GM12878 (cell line): Measurements from ENCODE around the gene CDON. TPM values are rescaled to one million over a fixed set of nuclear protein-coding genes. Genes with fewer than 3 reads are reported as not detected.

Experiments used
- ATAC-seq: fragments of 200-7000 bp; cut with Tn5 transposase; 3 replicates; pipeline ENCODE4 v1.9.1; 2020; ENCODE audit warnings: mild to moderate bottlenecking, moderate library complexity
- BruUV-seq: library from RNA; stranded (reverse); fragments of 400-500 nt; replicated peaks from 2 replicates; lab custom pipeline; 2021; lab: Mats Ljungman, UMichigan
- CTCF ChIA-PET: fragments of 300-600 bp; sonication (Branson Sonifier 250); formaldehyde crosslinking; extraction: SDS; loops from one replicate; lab custom pipeline; 2021; ENCODE audit warnings: inconsistent platforms; lab: Yijun Ruan, JAX
- POLR2A ChIA-PET: fragments of 350-600 bp; formaldehyde crosslinking; extraction: SDS; loops from one replicate; lab custom pipeline; 2021; ENCODE audit warnings: inconsistent platforms; lab: Charles Lee
- RAD21 ChIA-PET: fragments of 300-600 bp; sonication (Branson Sonifier 250); formaldehyde crosslinking; loops from one replicate; lab custom pipeline; 2023; ENCODE audit warnings: antibody characterized with exemption; ENCODE audit not compliant: unreplicated experiment; lab: Charles Lee
- SMC1A ChIA-PET: fragments of 300-600 bp; sonication (Branson Sonifier 250); formaldehyde crosslinking; loops from one replicate; lab custom pipeline; 2023; ENCODE audit not compliant: unreplicated experiment, uncharacterized antibody; lab: Charles Lee
- DNase-seq: peaks from one replicate; pipeline ENCODE4 v3.0.0-alpha.2; 2011; ENCODE audit warnings: low read depth, low spot score
- FAIRE-seq: peaks from 3 replicates; lab custom pipeline; 2011; peaks lifted over from hg19 to GRCh38; lab: Jason Lieb, UNC
- H2AFZ ChIP-seq: 2 replicates; pipeline ENCODE4 v1.6.0; 2011; ENCODE audit warnings: low read depth, low read length, control low read depth; ENCODE audit not compliant: control insufficient read depth
- H3K27ac ChIP-seq: 2 replicates; pipeline ENCODE4 v1.5.1; 2011; ENCODE audit warnings: control low read depth; ENCODE audit not compliant: control insufficient read depth, insufficient read depth
- H3K27me3 ChIP-seq, 2 experiments: replicated peaks in 1 of 2; 2 replicates each; pipeline versions ENCODE4 v1.6.0 to v1.6.1; 2011; ENCODE audit warnings: low read length in 1 of 2; ENCODE audit not compliant: control insufficient read depth in 2 of 2, insufficient read depth in 2 of 2
- H3K36me3 ChIP-seq, 2 experiments: 2 replicates each; pipeline ENCODE4 v1.5.1; 2011; ENCODE audit warnings: low read length in 1 of 2; ENCODE audit not compliant: control insufficient read depth in 2 of 2, insufficient read depth in 2 of 2
- H3K4me1 ChIP-seq: 2 replicates; pipeline ENCODE4 v1.6.1; 2011; ENCODE audit warnings: mild to moderate bottlenecking, low read length, moderate library complexity, mixed read lengths; ENCODE audit not compliant: control insufficient read depth, insufficient read depth
- H3K4me2 ChIP-seq: 2 replicates; pipeline ENCODE4 v1.6.0; 2011; ENCODE audit warnings: control low read depth; ENCODE audit not compliant: control insufficient read depth, insufficient read depth
- H3K4me3 ChIP-seq: fragments of 200-600 bp; sonication (generic); 2 replicates; pipeline ENCODE4 v1.5.1; 2016
- H3K79me2 ChIP-seq: 2 replicates; pipeline ENCODE4 v1.6.0; 2011; ENCODE audit warnings: low read length; ENCODE audit not compliant: control insufficient read depth, insufficient read depth
- H3K9ac ChIP-seq: 2 replicates; pipeline ENCODE4 v1.8.0; 2011; ENCODE audit warnings: low read length, control low read depth, mixed read lengths; ENCODE audit not compliant: control insufficient read depth, insufficient read depth
- H3K9me3 ChIP-seq: replicated peaks from 3 replicates; pipeline ENCODE4 v1.5.1; 2011; ENCODE audit warnings: mild to moderate bottlenecking, low read length; ENCODE audit not compliant: control insufficient read depth, insufficient read depth
- H4K20me1 ChIP-seq: 2 replicates; pipeline ENCODE4 v1.6.0; 2011; ENCODE audit not compliant: control insufficient read depth, insufficient read depth
- BACH1 ChIP-seq: fragments of 450-650 bp; IDR thresholded peaks from 2 replicates; pipeline ENCODE4 v1.6.1; 2017; ENCODE audit warnings: mild to moderate bottlenecking, borderline replicate concordance
- MYC ChIP-seq: IDR thresholded peaks from 2 replicates; pipeline ENCODE4 v1.6.1; 2011; ENCODE audit warnings: mild to moderate bottlenecking, low read length, moderate library complexity, inconsistent platforms; ENCODE audit not compliant: insufficient read depth, insufficient replicate concordance, insufficient read length, severe bottlenecking
- NR2F1 ChIP-seq: fragments of 450-650 bp; conservative IDR thresholded peaks from 2 replicates; pipeline ENCODE4 v1.6.1; 2017; ENCODE audit warnings: mild to moderate bottlenecking
- PML ChIP-seq: IDR thresholded peaks from 2 replicates; pipeline ENCODE4 v1.6.1; 2012; ENCODE audit warnings: low read length, inconsistent platforms
- RFX5 ChIP-seq: IDR thresholded peaks from 2 replicates; pipeline ENCODE4 v1.6.1; 2011; ENCODE audit warnings: low read depth, low read length, improper control_type of control experiment
- WGBS: methylation state at CpG from one replicate; pipeline ENCODE4 v1.1.6; 2016; ENCODE audit warnings: low lambda C conversion rate; ENCODE audit not compliant: insufficient replicate concordance, insufficient coverage; ENCODE audit errors: missing lambda C conversion rate; 5-methylcytosine and 5-hydroxymethylcytosine counted together
- in situ Hi-C: fragments of 300-500 bp; cut with MboI; formaldehyde crosslinking; loops from 9 replicates; pipeline ENCODE4 v1.14.3; 2018; ENCODE audit warnings: mixed read lengths
- intact Hi-C: fragments of 100-400 bp; cut with micrococcal nuclease; formaldehyde crosslinking; loops from one replicate; pipeline ENCODE4 v1.14.2; 2022; ENCODE audit not compliant: unreplicated experiment
- polyA plus RNA-seq, 11 experiments: library from polyadenylated mRNA; depleted of rRNA in 4 of 11; unstranded in 6 of 11; stranded (reverse) in 5 of 11; fragments of >200 nt; fragmentation: Nextera tagmentation in 4 of 11; fragmentation: Illumina TruSeq in 1 of 11; extraction: Ambion mirVana in 4 of 11; extraction: Trizol in 1 of 11; gene quantifications; 1 replicate in 1 of 11; 2 replicates in 10 of 11; pipeline versions ENCODE4 v1.2.1 to v1.2.3, GENCODE V29; 2011 to 2016; ENCODE audit warnings: inconsistent platforms in 2 of 11, missing spikeins in 2 of 11, low read depth in 1 of 11
- total RNA-seq, 4 experiments: library from RNA; depleted of rRNA in 3 of 4; stranded (reverse); fragments of >200 nt in 3 of 4; fragmentation: Illumina TruSeq in 1 of 4; extraction: Trizol in 1 of 4; gene quantifications; 2 replicates each; pipeline versions ENCODE4 v1.2.1 to v1.2.3, GENCODE V29; 2013 to 2021
- TF ChIP-seq, protein P1 (sequence below): fragments of 450-650 bp; IDR thresholded peaks from 2 replicates; pipeline ENCODE4 v1.6.1; 2017; ENCODE audit warnings: mild to moderate bottlenecking, moderate library complexity
- TF ChIP-seq, protein P2 (sequence below): fragments of 450-650 bp; IDR thresholded peaks from 2 replicates; pipeline ENCODE4 v1.6.1; 2014; ENCODE audit warnings: mild to moderate bottlenecking
- TF ChIP-seq, protein P3 (sequence below): IDR thresholded peaks from 2 replicates; pipeline ENCODE4 v1.6.1; 2012; ENCODE audit warnings: improper control_type of control experiment, low read depth, low read length; ENCODE audit not compliant: insufficient replicate concordance

CDON gene
- total and polyA plus RNA-seq, 10 of the 15 experiments (the other 5 are each of a cell fraction or from before 2014, with no cell fraction given), result 0.07 to 4.2 (median 0.36) TPM

DNA sequence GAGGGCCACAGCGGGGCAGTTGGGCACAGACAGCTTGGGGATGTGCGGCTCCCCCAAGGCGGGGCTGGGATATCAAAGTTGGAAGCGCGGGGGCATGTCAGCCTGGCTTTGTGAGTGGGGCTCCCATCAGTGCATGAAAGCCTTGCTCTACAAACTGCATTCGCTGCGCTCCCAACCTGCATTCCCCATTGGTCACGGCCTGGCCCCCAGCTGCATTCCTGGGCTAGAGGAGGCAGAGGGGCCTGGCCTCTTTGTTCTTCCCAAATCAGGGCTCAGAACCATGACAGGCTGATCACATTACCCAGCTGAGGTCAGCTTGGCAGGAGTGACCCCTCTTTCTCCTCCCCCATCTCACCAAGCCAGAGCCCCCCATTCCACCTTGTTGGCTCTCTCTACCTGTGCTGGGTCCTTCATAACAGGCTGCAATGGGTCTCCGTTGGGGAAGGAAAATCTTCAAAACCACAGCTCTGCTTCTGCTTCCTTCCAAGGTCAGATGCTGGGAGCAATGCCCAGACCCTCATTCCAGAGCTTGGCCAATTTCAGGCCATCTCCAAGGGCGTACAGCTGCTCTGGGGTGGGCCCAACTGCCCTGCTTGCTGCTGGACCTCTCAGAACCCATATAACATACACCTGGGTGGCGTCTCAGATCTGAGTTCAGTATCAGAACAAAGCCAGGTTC is 38.7 kb upstream of the CDON start:
- H3K4me2 ChIP-seq, result no peak overlapping the region
- H3K36me3 ChIP-seq, result no peaks in the 10 kb centered on the region
- in situ Hi-C loops (no loop called here), intact Hi-C loops (no loop called here)
- no peak overlapping the region for H3K27ac ChIP-seq
- H3K4me1 ChIP-seq, result peaks cover 10% of the 10 kb centered on the region
- H3K79me2 ChIP-seq, result no peaks in the 10 kb centered on the region
- no peak overlapping the region for H2AFZ ChIP-seq
- POLR2A ChIA-PET, result no interaction called here
- CTCF ChIA-PET, result interaction anchor here (0.6 kb wide), 1 partner anchor 11 kb away, joined by 3 read pairs; no protein-coding TSS in a partner anchor
- H3K27me3 ChIP-seq, result no peaks in the 10 kb centered on the region; a peak in 1 of 4 replicates
- SMC1A ChIA-PET, result no interaction called here
- no peak overlapping the region for H3K9ac ChIP-seq
- TF ChIP-seq, protein P1, sequence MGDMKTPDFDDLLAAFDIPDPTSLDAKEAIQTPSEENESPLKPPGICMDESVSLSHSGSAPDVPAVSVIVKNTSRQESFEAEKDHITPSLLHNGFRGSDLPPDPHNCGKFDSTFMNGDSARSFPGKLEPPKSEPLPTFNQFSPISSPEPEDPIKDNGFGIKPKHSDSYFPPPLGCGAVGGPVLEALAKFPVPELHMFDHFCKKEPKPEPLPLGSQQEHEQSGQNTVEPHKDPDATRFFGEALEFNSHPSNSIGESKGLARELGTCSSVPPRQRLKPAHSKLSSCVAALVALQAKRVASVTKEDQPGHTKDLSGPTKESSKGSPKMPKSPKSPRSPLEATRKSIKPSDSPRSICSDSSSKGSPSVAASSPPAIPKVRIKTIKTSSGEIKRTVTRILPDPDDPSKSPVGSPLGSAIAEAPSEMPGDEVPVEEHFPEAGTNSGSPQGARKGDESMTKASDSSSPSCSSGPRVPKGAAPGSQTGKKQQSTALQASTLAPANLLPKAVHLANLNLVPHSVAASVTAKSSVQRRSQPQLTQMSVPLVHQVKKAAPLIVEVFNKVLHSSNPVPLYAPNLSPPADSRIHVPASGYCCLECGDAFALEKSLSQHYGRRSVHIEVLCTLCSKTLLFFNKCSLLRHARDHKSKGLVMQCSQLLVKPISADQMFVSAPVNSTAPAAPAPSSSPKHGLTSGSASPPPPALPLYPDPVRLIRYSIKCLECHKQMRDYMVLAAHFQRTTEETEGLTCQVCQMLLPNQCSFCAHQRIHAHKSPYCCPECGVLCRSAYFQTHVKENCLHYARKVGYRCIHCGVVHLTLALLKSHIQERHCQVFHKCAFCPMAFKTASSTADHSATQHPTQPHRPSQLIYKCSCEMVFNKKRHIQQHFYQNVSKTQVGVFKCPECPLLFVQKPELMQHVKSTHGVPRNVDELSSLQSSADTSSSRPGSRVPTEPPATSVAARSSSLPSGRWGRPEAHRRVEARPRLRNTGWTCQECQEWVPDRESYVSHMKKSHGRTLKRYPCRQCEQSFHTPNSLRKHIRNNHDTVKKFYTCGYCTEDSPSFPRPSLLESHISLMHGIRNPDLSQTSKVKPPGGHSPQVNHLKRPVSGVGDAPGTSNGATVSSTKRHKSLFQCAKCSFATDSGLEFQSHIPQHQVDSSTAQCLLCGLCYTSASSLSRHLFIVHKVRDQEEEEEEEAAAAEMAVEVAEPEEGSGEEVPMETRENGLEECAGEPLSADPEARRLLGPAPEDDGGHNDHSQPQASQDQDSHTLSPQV, result no peak
- TF ChIP-seq NR2F1 (no peak), MYC (no peak), RFX5 (no peak), PML (no peak), BACH1 (no peak)
- TF ChIP-seq, protein P2, sequence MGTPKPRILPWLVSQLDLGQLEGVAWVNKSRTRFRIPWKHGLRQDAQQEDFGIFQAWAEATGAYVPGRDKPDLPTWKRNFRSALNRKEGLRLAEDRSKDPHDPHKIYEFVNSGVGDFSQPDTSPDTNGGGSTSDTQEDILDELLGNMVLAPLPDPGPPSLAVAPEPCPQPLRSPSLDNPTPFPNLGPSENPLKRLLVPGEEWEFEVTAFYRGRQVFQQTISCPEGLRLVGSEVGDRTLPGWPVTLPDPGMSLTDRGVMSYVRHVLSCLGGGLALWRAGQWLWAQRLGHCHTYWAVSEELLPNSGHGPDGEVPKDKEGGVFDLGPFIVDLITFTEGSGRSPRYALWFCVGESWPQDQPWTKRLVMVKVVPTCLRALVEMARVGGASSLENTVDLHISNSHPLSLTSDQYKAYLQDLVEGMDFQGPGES, result no peak
- TF ChIP-seq, protein P3, sequence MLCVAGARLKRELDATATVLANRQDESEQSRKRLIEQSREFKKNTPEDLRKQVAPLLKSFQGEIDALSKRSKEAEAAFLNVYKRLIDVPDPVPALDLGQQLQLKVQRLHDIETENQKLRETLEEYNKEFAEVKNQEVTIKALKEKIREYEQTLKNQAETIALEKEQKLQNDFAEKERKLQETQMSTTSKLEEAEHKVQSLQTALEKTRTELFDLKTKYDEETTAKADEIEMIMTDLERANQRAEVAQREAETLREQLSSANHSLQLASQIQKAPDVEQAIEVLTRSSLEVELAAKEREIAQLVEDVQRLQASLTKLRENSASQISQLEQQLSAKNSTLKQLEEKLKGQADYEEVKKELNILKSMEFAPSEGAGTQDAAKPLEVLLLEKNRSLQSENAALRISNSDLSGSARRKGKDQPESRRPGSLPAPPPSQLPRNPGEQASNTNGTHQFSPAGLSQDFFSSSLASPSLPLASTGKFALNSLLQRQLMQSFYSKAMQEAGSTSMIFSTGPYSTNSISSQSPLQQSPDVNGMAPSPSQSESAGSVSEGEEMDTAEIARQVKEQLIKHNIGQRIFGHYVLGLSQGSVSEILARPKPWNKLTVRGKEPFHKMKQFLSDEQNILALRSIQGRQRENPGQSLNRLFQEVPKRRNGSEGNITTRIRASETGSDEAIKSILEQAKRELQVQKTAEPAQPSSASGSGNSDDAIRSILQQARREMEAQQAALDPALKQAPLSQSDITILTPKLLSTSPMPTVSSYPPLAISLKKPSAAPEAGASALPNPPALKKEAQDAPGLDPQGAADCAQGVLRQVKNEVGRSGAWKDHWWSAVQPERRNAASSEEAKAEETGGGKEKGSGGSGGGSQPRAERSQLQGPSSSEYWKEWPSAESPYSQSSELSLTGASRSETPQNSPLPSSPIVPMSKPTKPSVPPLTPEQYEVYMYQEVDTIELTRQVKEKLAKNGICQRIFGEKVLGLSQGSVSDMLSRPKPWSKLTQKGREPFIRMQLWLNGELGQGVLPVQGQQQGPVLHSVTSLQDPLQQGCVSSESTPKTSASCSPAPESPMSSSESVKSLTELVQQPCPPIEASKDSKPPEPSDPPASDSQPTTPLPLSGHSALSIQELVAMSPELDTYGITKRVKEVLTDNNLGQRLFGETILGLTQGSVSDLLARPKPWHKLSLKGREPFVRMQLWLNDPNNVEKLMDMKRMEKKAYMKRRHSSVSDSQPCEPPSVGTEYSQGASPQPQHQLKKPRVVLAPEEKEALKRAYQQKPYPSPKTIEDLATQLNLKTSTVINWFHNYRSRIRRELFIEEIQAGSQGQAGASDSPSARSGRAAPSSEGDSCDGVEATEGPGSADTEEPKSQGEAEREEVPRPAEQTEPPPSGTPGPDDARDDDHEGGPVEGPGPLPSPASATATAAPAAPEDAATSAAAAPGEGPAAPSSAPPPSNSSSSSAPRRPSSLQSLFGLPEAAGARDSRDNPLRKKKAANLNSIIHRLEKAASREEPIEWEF, result no peak
- FAIRE-seq (no peak), DNase-seq (no peak), ATAC-seq (no peak)
- H3K4me3 ChIP-seq, result no peak overlapping the region
- no peaks in the 10 kb centered on the region for H3K9me3 ChIP-seq
- WGBS, result 49% methylated on average over 11 of the region's 11 CpGs
- RAD21 ChIA-PET, result interaction anchor here (1.2 kb wide), 1 partner anchor 159 kb away, joined by 3 read pairs; no protein-coding TSS in a partner anchor
- no peaks in the 10 kb centered on the region for H4K20me1 ChIP-seq
- BruUV-seq, result no TSS peak
